H1 (cell line): Measurements from ENCODE around the gene SH2D4B. TPM values are rescaled to one million over a fixed set of nuclear protein-coding genes. Genes with fewer than 3 reads are reported as not detected.

Experiments used
- CTCF ChIA-PET: fragments of 300-600 bp; sonication (Branson Sonifier 250); formaldehyde crosslinking; loops from one replicate; lab custom pipeline; 2021; ENCODE audit not compliant: partially characterized antibody; lab: Charles Lee
- POLR2A ChIA-PET: fragments of 300-600 bp; sonication (Branson Sonifier 250); formaldehyde crosslinking; loops from one replicate; lab custom pipeline; 2021; ENCODE audit warnings: inconsistent platforms; ENCODE audit not compliant: partially characterized antibody; lab: Charles Lee
- DNase-seq, 2 experiments: peaks; one replicate each; pipeline versions ENCODE4 v3.0.0 to v3.0.0-alpha.2; 2010 to 2022; ENCODE audit warnings: low spot score in 2 of 2, low read depth in 1 of 2, mixed read lengths in 1 of 2
- FAIRE-seq: peaks from 2 replicates; lab custom pipeline; 2011; peaks lifted over from hg19 to GRCh38; lab: Jason Lieb, UNC
- H2AFZ ChIP-seq: 2 replicates; pipeline ENCODE4 v1.8.1; 2012; ENCODE audit warnings: low read length, inconsistent platforms
- H2AK5ac ChIP-seq: 2 replicates; pipeline ENCODE4 v1.6.1; 2013; ENCODE audit warnings: low read depth, low read length
- H2BK120ac ChIP-seq: replicated peaks from 2 replicates; pipeline ENCODE3; 2013; ENCODE audit warnings: low read depth, low read length, inconsistent platforms
- H2BK12ac ChIP-seq: 2 replicates; pipeline ENCODE4 v1.6.1; 2013; ENCODE audit warnings: low read depth, low read length
- H2BK15ac ChIP-seq: 2 replicates; pipeline ENCODE4 v1.6.1; 2013; ENCODE audit warnings: low read length
- H2BK20ac ChIP-seq: 2 replicates; pipeline ENCODE4 v1.6.1; 2013; ENCODE audit warnings: low read length
- H2BK5ac ChIP-seq: 2 replicates; pipeline ENCODE4 v1.6.1; 2013; ENCODE audit warnings: low read depth, low read length
- H3K14ac ChIP-seq: 2 replicates; pipeline ENCODE4 v1.6.1; 2013; ENCODE audit warnings: inconsistent platforms; ENCODE audit not compliant: insufficient read length
- H3K18ac ChIP-seq: 2 replicates; pipeline ENCODE4 v1.6.1; 2013; ENCODE audit warnings: low read length; ENCODE audit errors: extremely low read depth
- H3K23ac ChIP-seq: 2 replicates; pipeline ENCODE4 v1.6.1; 2013; ENCODE audit warnings: inconsistent platforms; ENCODE audit not compliant: insufficient read length
- H3K23me2 ChIP-seq: 2 replicates; pipeline ENCODE4 v1.6.1; 2013; ENCODE audit warnings: low read depth, low read length
- H3K27ac ChIP-seq: 2 replicates; pipeline ENCODE4 v1.6.1; 2011; ENCODE audit warnings: low read depth, low read length, inconsistent platforms
- H3K27me3 ChIP-seq, 4 experiments: replicated peaks in 1 of 4; 1 replicate in 1 of 4; 2 replicates in 3 of 4; pipeline versions ENCODE4 v1.6.1 to v1.8.1; 2011 to 2013; ENCODE audit warnings: low read length in 3 of 4, mild to moderate bottlenecking in 3 of 4, inconsistent platforms in 2 of 4, mixed read lengths in 2 of 4, moderate library complexity in 1 of 4; ENCODE audit not compliant: control insufficient read depth in 3 of 4, insufficient read depth in 3 of 4; ENCODE audit errors: extremely low read depth in 1 of 4
- H3K36me3 ChIP-seq, 4 experiments: 2 replicates each; pipeline versions ENCODE4 v1.6.1 to v1.8.1; 2011 to 2013; ENCODE audit warnings: mild to moderate bottlenecking in 4 of 4, low read length in 3 of 4, moderate library complexity in 2 of 4, control low read depth in 1 of 4, inconsistent platforms in 1 of 4; ENCODE audit not compliant: insufficient read depth in 4 of 4, control insufficient read depth in 2 of 4
- H3K4ac ChIP-seq: replicated peaks from 2 replicates; pipeline ENCODE3; 2013; ENCODE audit warnings: low read length, low read depth, mixed read lengths, inconsistent platforms; ENCODE audit not compliant: insufficient read length
- H3K4me1 ChIP-seq, 4 experiments: replicated peaks in 1 of 4; 1 replicate in 1 of 4; 2 replicates in 3 of 4; pipeline versions ENCODE4 v1.6.1 to v1.8.1; 2011 to 2013; ENCODE audit warnings: low read length in 3 of 4, inconsistent platforms in 2 of 4, mixed read lengths in 1 of 4; ENCODE audit not compliant: insufficient read depth in 4 of 4, control insufficient read depth in 3 of 4
- H3K4me2 ChIP-seq, 2 experiments: 2 replicates each; pipeline versions ENCODE4 v1.6.1 to v1.8.1; 2011 to 2013; ENCODE audit warnings: low read depth in 2 of 2, low read length in 2 of 2, control low read depth in 1 of 2, inconsistent platforms in 1 of 2, mild to moderate bottlenecking in 1 of 2; ENCODE audit not compliant: insufficient read depth in 1 of 2
- H3K4me3 ChIP-seq, 4 experiments: fragments of 200-600, 300-600 bp in 1 of 4; sonication (generic), shearing (Covaris generic), sonication (Bioruptor Twin) in 1 of 4; 2 replicates each; pipeline versions ENCODE4 v1.5.1 to v1.8.1; 2011 to 2016; ENCODE audit warnings: low read length in 4 of 4, low read depth in 3 of 4, control low read depth in 2 of 4, inconsistent platforms in 2 of 4, mild to moderate bottlenecking in 2 of 4, mixed read lengths in 1 of 4, moderate library complexity in 1 of 4; ENCODE audit not compliant: insufficient read depth in 2 of 4; ENCODE audit errors: extremely low read depth in 1 of 4
- H3K56ac ChIP-seq: replicated peaks from 2 replicates; pipeline ENCODE3; 2013; ENCODE audit warnings: low read depth, mild to moderate bottlenecking, mixed read lengths, low read length, inconsistent platforms; ENCODE audit not compliant: insufficient read length
- H3K79me1 ChIP-seq: 2 replicates; pipeline ENCODE4 v1.6.1; 2013; ENCODE audit warnings: low read depth, low read length, control low read depth
- H3K79me2 ChIP-seq, 2 experiments: 2 replicates each; pipeline versions ENCODE4 v1.6.1 to v1.8.1; 2012 to 2013; ENCODE audit warnings: low read length in 2 of 2, mild to moderate bottlenecking in 2 of 2, inconsistent platforms in 1 of 2; ENCODE audit not compliant: insufficient read depth in 2 of 2, control insufficient read depth in 1 of 2
- H3K9ac ChIP-seq, 4 experiments: replicated peaks in 1 of 4; 1 replicate in 1 of 4; 2 replicates in 3 of 4; pipeline versions ENCODE4 v1.6.1 to v1.8.1; 2011 to 2013; ENCODE audit warnings: low read depth in 3 of 4, low read length in 3 of 4, control low read depth in 2 of 4, mild to moderate bottlenecking in 2 of 4, moderate library complexity in 2 of 4, inconsistent platforms in 1 of 4; ENCODE audit errors: extremely low read depth in 1 of 4
- H3K9me3 ChIP-seq, 2 experiments: 2 replicates each; pipeline versions ENCODE4 v1.6.1 to v1.8.1; 2012 to 2013; ENCODE audit warnings: mild to moderate bottlenecking in 2 of 2, moderate library complexity in 2 of 2, control low read depth in 1 of 2, inconsistent platforms in 1 of 2, low read depth in 1 of 2, low read length in 1 of 2, mixed read lengths in 1 of 2; ENCODE audit not compliant: insufficient read depth in 2 of 2
- H4K20me1 ChIP-seq, 2 experiments: replicated peaks in 1 of 2; 2 replicates each; pipeline versions ENCODE3 to v1.8.1; 2011 to 2013; ENCODE audit warnings: inconsistent platforms in 2 of 2, low read length in 2 of 2, mild to moderate bottlenecking in 1 of 2; ENCODE audit not compliant: insufficient read depth in 2 of 2, control insufficient read depth in 1 of 2
- H4K5ac ChIP-seq: 2 replicates; pipeline ENCODE4 v1.6.1; 2013; ENCODE audit warnings: low read length, low read depth, mixed read lengths, inconsistent platforms; ENCODE audit not compliant: insufficient read length
- H4K8ac ChIP-seq: 2 replicates; pipeline ENCODE4 v1.8.0; 2013; ENCODE audit warnings: mild to moderate bottlenecking, moderate library complexity, low read length, inconsistent platforms; ENCODE audit not compliant: insufficient read depth; ENCODE audit errors: extremely low read depth
- H4K91ac ChIP-seq: replicated peaks from 2 replicates; pipeline ENCODE3; 2013; ENCODE audit warnings: low read length, mixed read lengths, inconsistent platforms; ENCODE audit not compliant: insufficient read length
- ATF3 ChIP-seq: IDR thresholded peaks from 2 replicates; pipeline ENCODE4 v1.6.1; 2011; ENCODE audit warnings: low read depth, mild to moderate bottlenecking, low read length; ENCODE audit not compliant: insufficient read depth
- BACH1 ChIP-seq: IDR thresholded peaks from 2 replicates; pipeline ENCODE4 v1.6.1; 2012; ENCODE audit warnings: low read length, improper control_type of control experiment
- BCL11A ChIP-seq, 2 experiments: IDR thresholded peaks; one replicate each; pipeline ENCODE4 v1.6.1; 2011; ENCODE audit warnings: low read depth in 2 of 2, low read length in 2 of 2, mild to moderate bottlenecking in 2 of 2
- CEBPB ChIP-seq: IDR thresholded peaks from 2 replicates; pipeline ENCODE4 v1.6.1; 2012; ENCODE audit warnings: low read depth, low read length
- CHD1 ChIP-seq: IDR thresholded peaks from 2 replicates; pipeline ENCODE4 v1.6.1; 2012; ENCODE audit warnings: low read depth, low read length, improper control_type of control experiment
- EP300 ChIP-seq, 2 experiments: IDR thresholded peaks; 1 replicate in 1 of 2; 2 replicates in 1 of 2; pipeline ENCODE4 v1.6.1; 2011 to 2012; ENCODE audit warnings: low read depth in 2 of 2, low read length in 2 of 2, mild to moderate bottlenecking in 2 of 2, borderline replicate concordance in 1 of 2, inconsistent platforms in 1 of 2, moderate library complexity in 1 of 2
- GTF2F1 ChIP-seq: IDR thresholded peaks from 2 replicates; pipeline ENCODE4 v1.6.1; 2012; ENCODE audit warnings: low read depth, low read length, improper control_type of control experiment, borderline replicate concordance
- KDM4A ChIP-seq: IDR thresholded peaks from one replicate; pipeline ENCODE4 v1.7.1; 2012; ENCODE audit warnings: low read depth, mild to moderate bottlenecking, moderate library complexity, low read length, inconsistent platforms; ENCODE audit not compliant: severe bottlenecking
- PHF8 ChIP-seq: fragments of 200-600 bp; sonication (generic); conservative IDR thresholded peaks from 2 replicates; pipeline ENCODE4 v1.7.1; 2012; ENCODE audit warnings: low read depth, mild to moderate bottlenecking, inconsistent platforms, low read length, moderate library complexity
- POU5F1 ChIP-seq: IDR thresholded peaks from 2 replicates; pipeline ENCODE4 v1.6.1; 2011; ENCODE audit warnings: low read depth, mild to moderate bottlenecking, low read length, moderate library complexity
- SP1 ChIP-seq: IDR thresholded peaks from 2 replicates; pipeline ENCODE4 v1.6.1; 2011; ENCODE audit warnings: low read depth, low read length
- SP2 ChIP-seq: IDR thresholded peaks from 2 replicates; pipeline ENCODE4 v1.6.1; 2012; ENCODE audit warnings: mild to moderate bottlenecking, low read length, inconsistent platforms
- SP4 ChIP-seq: IDR thresholded peaks from 2 replicates; pipeline ENCODE4 v1.6.1; 2012; ENCODE audit warnings: low read length, inconsistent platforms
- TEAD4 ChIP-seq: IDR thresholded peaks from 2 replicates; pipeline ENCODE4 v1.6.1; 2012; ENCODE audit warnings: low read depth, low read length, inconsistent platforms, mixed read lengths
- WGBS, 2 experiments: shearing (Covaris generic) in 1 of 2; methylation state at CpG; one replicate each; pipeline versions ENCODE4 v1.1.6 to v1.1.7; 2013 to 2015; ENCODE audit warnings: low lambda C conversion rate in 2 of 2, mixed read lengths in 2 of 2, inconsistent platforms in 1 of 2, low coverage in 1 of 2, missing lambda C conversion rate in 1 of 2; ENCODE audit not compliant: insufficient replicate concordance in 2 of 2, insufficient coverage in 1 of 2, insufficient read length in 1 of 2; ENCODE audit errors: extremely low coverage in 1 of 2, missing lambda C conversion rate in 1 of 2; 5-methylcytosine and 5-hydroxymethylcytosine counted together
- polyA plus RNA-seq, 7 experiments: library from polyadenylated mRNA; depleted of rRNA in 3 of 7; stranded (reverse) in 5 of 7; unstranded in 2 of 7; fragments of >200 nt in 5 of 7; fragments of 200-250 nt in 2 of 7; gene quantifications; 1 replicate in 5 of 7; 2 replicates in 1 of 7; 4 replicates in 1 of 7; pipeline versions ENCODE4 v1.2.1 to v1.2.3, GENCODE V29; 2011 to 2013; ENCODE audit warnings: missing spikeins in 2 of 7, mixed read lengths in 2 of 7
- total RNA-seq: library from RNA; stranded (reverse); fragmentation: NEBNext Ultra II Directional; extraction: Animal tissue kit (Norgen Biotek cat#: 25700); gene quantifications from 2 replicates; pipeline ENCODE4 v1.2.1, GENCODE V29; 2021

Gene SH2D4B
- total and polyA plus RNA-seq, 2 of the 8 experiments (the other 6 are each of a cell fraction or from before 2014, with no cell fraction given), result 0.06 to 0.13 TPM

- no peak overlapping the region for H2AFZ ChIP-seq
- H3K9me3 ChIP-seq, result no peaks in the 10 kb centered on the region
- no peak overlapping the region for H2BK15ac ChIP-seq
- DNase-seq, result peak in 1 of 2 experiments; percentile 33
- H2AK5ac ChIP-seq, result no peak overlapping the region
- H2BK5ac ChIP-seq, result no peak overlapping the region
- no peaks in the 10 kb centered on the region for H3K4me1 ChIP-seq
- POLR2A ChIA-PET, result interaction anchor here (0.8 kb wide), 1 partner anchor 101 kb away, joined by 3 read pairs; no protein-coding TSS in a partner anchor
- H2BK20ac ChIP-seq, result no peak overlapping the region
- no peak overlapping the region for H3K4ac ChIP-seq
- H3K9ac ChIP-seq, result no peak overlapping the region
- no peak overlapping the region for H3K4me2 ChIP-seq
- 79% methylated on average over 12 of the region's 12 CpGs; no CpG with 5 or more reads in 1 of the 2 experiments for WGBS, 2 experiments
- no peak overlapping the region for H3K14ac ChIP-seq
- no peak for FAIRE-seq
- no peak overlapping the region for H3K27ac ChIP-seq
- H2BK120ac ChIP-seq, result no peak overlapping the region
- no peaks in the 10 kb centered on the region; a peak in 1 of 7 replicates for H3K27me3 ChIP-seq
- H4K20me1 ChIP-seq, result no peaks in the 10 kb centered on the region
- H3K18ac ChIP-seq, result no peak overlapping the region
- H3K23ac ChIP-seq, result no peak overlapping the region
- no peak overlapping the region for H3K4me3 ChIP-seq
- no peak overlapping the region for H2BK12ac ChIP-seq
- no peak overlapping the region for H4K5ac ChIP-seq
- H3K79me1 ChIP-seq, result no peaks in the 10 kb centered on the region
- H4K91ac ChIP-seq, result peak overlapping the region; percentile 14
- H3K36me3 ChIP-seq, result no peaks in the 10 kb centered on the region
- H3K56ac ChIP-seq, result no peak overlapping the region
- CTCF ChIA-PET, result interaction anchor here (1.0 to 2.0 kb wide), 5 partner anchors 8 to 86 kb away, joined by 3 to 8 read pairs (median 4); no protein-coding TSS in a partner anchor
- no peaks in the 10 kb centered on the region for H3K79me2 ChIP-seq
- H4K8ac ChIP-seq, result no peak overlapping the region
- no peaks in the 10 kb centered on the region; the same call in 1 of the 2 replicates for H3K23me2 ChIP-seq
- TF ChIP-seq POU5F1, result no peak
- no peak for TF ChIP-seq SP4
- TF ChIP-seq SP1, result no peak
- TF ChIP-seq CEBPB, result no peak
- no peak for TF ChIP-seq BCL11A (IDR thresholded peaks at IDR 0.05; ENCODE audit: low read depth in 2 of 2, low read length in 2 of 2)
- TF ChIP-seq TEAD4, result no peak
- no peak for TF ChIP-seq ATF3
- no peak for TF ChIP-seq SP2
- no peak for TF ChIP-seq CHD1
- TF ChIP-seq KDM4A, result no peak
- TF ChIP-seq PHF8, result no peak
- no peak for TF ChIP-seq BACH1
- TF ChIP-seq EP300 (IDR thresholded peaks at IDR 0.05; ENCODE audit: borderline replicate concordance in 1 of 2, low read depth in 2 of 2, low read length in 2 of 2), result no peak
- no peak for TF ChIP-seq GTF2F1
These were observed 6.7 kb downstream of the SH2D4B start for GRCh38 chr10:80544316-80544953.
